Measurements from ENCODE around the gene MYOM1.

DNA sequence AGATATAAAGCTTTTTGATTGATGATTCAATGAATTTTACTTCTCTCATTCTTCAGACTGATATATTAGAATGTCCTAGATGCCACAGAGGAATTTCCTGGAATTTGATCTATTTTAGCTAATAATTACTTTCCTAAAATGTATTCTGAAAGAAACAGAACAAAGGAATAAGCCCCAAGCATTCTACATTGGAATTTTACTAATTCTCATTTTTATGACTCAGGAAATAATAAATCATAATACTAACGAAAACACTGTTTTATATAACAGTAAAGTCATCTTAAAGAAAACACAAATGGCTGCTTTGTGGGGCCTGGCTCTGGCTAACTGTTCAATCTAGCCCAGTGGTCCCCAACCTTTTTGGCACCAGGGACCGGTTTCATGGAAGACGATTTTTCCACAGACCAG is 138.2 kb downstream of the MYOM1 start:
- no peak for TF ChIP-seq GATA2 (IDR thresholded peaks at IDR 0.05; ENCODE audit: low read depth, low read length)
- no peak for TF ChIP-seq GATA3 (IDR thresholded peaks at IDR 0.05; ENCODE audit: low read depth, low read length)

All from SH-SY5Y (cell line).